HG03159 (cell line): Measurements from ENCODE around the gene ZNF576.
"Not testable (repeated sequence)": the region's sequence is repeated elsewhere in the genome, so short reads cannot be mapped to it uniquely, and the experiment has no call there.

Source experiments
- ATAC-seq: cut with Tn5 transposase; IDR thresholded peaks from one replicate; pipeline ENCODE4 v1.9.1; 2021; ENCODE audit warnings: mild to moderate bottlenecking, moderate library complexity; ENCODE audit not compliant: unreplicated experiment

Gene ZNF576

DNA sequence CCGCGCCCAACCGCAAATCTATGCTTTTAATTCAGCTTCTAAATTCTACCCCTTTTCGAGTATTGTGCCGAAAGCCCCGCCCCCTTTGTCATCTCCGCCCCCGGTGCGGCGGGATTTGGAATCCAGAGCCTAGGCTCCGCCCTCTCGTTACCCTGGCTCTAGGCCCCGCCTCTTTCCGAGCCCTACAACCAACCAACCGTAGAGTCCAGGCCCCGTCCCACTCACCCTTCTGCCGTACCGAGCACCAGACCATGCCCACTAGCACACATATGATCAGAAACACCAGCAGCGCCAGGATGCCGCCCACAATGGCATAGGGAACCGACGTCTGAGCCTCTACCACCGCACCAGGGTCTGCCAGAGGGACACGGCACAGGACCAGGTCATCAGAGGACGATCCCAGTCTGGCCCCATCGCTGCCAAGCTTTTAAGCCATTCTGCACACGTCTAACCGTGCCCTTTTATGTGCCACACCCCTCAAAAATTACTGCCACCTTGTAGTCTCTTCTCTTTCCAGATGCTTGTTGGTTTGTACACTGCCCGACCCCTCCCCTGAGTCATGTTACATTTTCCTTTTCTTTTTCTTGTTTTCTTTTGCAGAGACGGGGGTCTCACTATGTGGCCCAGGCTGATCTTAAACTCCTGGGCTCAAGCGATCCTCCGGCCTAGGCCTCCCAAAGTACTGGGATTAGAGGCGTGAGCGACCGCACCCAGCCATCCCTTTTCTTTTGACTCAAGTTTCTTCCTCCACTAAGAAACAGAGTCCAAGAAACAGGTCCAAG is 27.7 kb downstream of the ZNF576 start:
- no peak for ATAC-seq

DNA sequence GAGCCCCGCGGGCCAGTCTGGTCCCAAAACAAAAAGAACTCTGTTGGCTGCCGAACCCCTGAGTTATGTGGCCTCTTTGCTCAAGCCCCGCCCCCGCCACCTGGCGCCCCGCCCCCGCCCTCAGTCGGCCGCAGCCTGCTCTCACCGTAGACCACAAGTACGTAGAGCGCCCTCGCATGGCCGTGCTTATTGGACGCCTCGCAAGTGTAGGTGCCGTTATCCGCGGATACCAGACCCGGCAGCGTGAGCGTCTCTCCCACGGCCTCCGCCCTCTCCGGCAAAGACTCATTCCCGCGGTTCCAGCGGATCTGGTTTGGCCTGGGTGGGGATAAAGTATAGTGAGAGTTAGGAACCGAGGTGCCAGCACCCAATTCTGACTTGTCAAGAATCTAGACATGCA is 28.5 kb downstream of the ZNF576 start:
- no peak for ATAC-seq

- ATAC-seq, result no peak
Measured at GRCh38 chr19:43625918-43626579, 29.7 kb downstream of the ZNF576 start.

DNA sequence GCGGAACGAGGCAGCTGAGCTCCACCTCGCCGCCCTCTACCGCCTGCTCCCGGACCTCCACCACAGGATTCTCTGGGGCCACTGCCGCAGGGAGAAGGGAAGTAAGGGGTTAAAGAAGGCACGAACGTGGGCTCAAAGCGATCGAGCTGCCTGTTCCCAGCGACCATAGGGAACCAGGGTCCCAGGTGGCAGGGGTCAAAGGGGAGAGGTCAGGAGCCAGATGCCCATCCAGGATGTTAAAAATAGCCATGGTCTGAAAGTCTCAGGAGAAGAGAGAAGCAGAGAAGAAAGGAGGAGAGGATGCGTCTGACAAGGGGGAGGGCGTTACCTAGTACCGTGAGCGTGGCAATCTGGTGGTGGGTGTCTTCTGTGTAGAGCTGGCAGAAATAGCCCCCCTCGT is 30.4 kb downstream of the ZNF576 start:
- no peak for ATAC-seq

DNA sequence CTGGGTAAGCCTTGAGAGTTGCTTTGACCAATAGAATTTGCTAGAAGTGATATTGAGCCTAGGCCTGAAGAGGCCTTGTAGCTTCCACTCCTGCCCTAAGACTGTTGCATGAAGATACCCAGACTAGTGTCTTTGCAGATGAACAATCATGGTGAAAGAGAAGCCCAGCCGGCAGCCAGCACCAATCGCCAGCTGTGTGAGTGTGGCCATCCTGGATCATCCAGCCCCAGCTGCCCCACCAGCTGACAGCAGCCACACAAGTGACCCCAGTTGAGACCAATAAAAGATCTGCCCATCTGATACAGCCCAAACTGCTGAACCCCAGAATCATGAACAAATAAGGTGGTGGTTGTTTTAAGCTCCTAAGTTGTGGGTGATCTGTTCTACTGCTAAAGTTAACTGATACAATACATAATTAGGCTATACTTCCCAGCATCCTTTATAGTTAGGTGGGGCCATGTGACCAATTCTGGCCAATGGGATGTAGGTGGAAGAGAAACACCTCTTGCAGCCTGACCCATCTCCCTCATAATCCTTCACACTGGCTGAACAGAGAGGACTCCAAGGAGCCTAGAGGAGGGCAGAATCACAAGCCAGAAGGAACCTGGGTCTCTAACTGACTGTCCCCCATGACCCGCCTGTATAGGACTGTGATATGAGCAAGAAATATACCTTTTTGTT is 32.4 kb downstream of the ZNF576 start:
- ATAC-seq, result no peak

- no peak for ATAC-seq
Measured at GRCh38 chr19:43631491-43631890, 35.1 kb downstream of the ZNF576 start.

GRCh38 chr19:43633520-43633919 is 37.1 kb downstream of the ZNF576 start:
- no peak for ATAC-seq

DNA sequence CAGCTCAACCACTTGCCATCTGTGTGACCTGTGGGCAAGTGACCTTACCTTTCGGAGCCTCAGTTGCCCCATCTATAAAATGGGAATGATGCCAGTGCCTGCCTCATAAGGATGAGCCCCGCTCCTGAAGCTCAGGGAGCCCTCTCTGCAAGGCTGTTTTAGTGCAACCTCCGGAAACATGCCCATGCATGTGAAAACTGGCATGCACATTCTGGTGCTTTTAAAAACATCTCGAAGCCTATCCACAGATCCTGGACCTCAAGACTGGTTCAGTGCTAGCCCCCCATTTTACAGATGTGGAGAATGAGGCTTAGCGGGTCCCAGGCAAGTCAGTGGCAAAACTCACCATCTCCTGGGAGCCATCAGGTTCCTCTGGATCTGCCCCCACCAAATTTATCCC is 37.7 kb downstream of the ZNF576 start:
- no peak for ATAC-seq

GRCh38 chr19:43634506-43634871 is 38.1 kb downstream of the ZNF576 start:
- no peak for ATAC-seq

DNA sequence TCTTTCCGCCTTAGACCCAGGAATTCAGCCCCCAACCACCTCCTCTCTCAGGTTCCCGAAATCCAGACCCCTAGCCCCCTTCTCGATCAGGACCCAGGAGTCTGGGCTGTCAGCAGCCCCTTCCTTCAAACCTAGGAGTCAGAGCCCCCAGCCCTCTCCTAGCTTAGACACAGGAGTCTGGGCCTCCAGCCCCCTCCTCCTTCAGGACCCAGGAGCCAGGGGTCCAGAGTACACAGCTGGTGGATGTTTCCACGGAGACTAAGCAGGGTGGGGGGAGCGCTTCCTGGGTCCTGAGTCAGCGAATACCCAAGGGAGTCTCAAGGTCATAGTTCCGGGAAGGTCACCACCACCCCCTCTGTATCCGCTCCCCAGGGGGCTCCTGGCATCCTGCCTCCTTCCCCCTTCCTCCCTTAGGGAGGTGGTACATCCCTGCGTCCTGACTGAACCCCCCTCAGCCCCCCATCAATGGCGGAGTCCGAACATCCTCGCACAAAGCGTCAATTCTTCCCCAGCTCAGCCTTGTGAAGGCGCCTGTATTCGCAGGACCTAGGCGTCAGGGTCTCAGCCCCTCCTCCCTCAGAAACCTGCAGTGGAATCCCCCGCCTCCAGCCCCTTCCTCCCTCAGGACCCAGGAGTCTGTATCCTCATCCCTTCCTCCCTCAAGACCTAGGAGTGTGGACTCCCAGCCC is 38.6 kb downstream of the ZNF576 start:
- no peak for ATAC-seq

GRCh38 chr19:43635561-43635940 is 39.2 kb downstream of the ZNF576 start:
- not testable (repeated sequence) for ATAC-seq

DNA sequence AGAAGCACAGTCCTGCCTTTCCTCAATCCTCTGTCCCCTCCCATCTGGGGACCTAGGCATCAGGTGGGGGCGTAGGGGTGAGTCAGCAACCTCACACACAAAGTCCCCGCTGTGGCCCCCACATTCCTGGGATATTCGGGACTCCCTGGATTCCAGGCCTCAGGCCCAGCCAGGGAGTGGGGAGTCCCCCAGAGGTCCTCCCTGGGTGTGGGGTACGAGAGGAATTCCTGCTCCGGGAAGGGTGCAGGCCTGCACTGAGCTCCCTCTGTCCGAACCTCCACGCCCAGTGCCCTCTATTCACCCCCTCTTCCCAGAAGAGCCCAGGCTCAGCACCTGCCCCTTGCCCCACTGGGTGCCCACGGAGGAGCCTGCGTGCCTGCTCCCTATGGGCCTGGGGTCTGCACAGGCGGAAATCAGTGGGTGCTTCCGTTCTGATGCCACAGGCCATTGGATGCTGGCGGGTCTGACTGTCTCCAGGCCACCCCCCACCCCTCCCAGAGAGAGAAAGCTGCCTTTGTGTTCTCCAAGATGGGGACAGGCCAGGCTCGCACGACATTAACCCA is 39.8 kb downstream of the ZNF576 start:
- ATAC-seq, result no peak

- no peak for ATAC-seq
Measured at GRCh38 chr19:43638214-43638994, 42.0 kb downstream of the ZNF576 start.

DNA sequence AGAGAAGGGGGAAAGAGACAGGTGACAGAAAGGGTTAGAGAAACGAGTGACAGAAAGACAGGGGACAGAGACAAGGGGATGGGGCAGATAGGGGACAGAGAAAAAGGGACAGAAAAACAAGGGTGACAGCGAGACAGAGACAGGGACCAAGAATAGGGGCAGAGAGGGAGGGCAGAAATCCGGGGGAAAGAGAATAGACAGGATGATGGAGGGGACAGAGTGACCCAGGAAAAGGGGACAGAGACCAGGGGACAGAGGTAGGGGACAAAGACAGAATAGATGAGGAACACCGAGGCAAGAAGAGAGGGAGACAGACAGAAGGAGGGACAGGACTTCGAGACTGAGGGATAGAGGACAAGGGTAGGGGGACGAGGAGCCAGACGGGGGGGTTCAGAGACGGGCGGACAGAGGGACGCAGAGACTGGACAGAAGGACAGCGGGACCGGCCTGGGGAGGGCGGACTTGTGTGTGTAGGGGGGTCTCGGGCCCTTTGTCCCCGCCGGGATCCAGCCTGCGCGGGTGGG is 42.7 kb downstream of the ZNF576 start:
- ATAC-seq, result no peak

GRCh38 chr19:43639519-43640423 is 43.4 kb downstream of the ZNF576 start, which contains the start of gene CADM4:
TSS of gene CADM4 (minus strand) at chr19:43639850. CDS start at chr19:43639790, 60 bp downstream.
- no peak for ATAC-seq

GRCh38 chr19:43640424-43640757 is 44.0 kb downstream of the ZNF576 start:
- ATAC-seq, result no peak

DNA sequence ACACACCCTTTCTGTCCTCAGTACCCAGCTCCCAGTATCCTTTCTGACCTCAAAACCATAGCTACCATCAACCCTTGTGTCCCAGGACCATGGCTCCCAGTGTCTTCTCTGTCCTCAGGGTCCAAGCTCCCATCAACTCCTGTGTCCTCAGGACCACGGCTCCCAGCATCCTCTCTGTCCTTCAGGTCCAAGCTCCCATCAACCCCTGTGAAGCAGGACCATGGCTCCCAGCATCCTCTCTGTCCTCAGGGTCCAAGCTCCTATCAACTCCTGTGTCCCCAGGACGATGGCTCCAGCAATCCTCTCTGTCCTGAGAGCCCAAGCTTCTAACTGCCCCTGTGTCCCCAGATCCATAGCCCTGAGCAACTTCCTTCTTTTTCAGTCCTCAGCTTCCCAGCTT is 44.9 kb downstream of the ZNF576 start:
- no peak for ATAC-seq

DNA sequence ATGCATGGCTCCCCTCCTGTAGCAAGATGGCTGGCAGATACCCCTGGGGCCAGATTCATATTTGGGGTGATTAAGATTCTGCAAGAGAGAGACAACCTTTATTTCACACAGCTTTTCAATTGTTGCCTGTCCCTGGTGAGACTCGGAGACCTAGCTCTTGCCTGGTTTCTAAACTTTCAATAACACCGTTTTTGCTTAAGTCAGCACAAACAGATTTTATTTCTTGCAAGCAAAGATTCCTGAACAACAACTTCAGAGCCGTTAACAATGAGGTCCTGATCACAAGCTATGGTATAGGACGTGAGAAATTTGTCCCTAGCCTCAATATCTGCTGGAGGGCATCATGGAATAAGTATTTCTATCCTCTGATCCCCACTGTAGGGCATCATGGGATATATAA is 46.1 kb downstream of the ZNF576 start:
- no peak for ATAC-seq

GRCh38 chr19:43643326-43643725 is 46.9 kb downstream of the ZNF576 start:
- no peak for ATAC-seq
